T1000 (cell line): ENCODE data around the gene VAMP5.

Experiments used
- DNase-seq: peaks from one replicate; lab custom pipeline; 2025; ENCODE audit warnings: mixed read lengths; lab: John Stamatoyannopoulos, UW

The VAMP5 gene

GRCh38 chr2:85635636-85636035 lies 51.4 kb downstream of the VAMP5 start:
- no peak for DNase-seq

GRCh38 chr2:85642725-85643124 lies 58.5 kb downstream of the VAMP5 start:
- DNase-seq: no peak
